Breast epithelium (tissue), 4 donors: ENCODE data around the gene TMEM238. TPM values are rescaled to one million over a fixed set of nuclear protein-coding genes. Genes with fewer than 3 reads are reported as not detected.

Source experiments
- DNase-seq, 2 donors: peaks; one replicate each; pipeline ENCODE4 v3.0.0-alpha.2; 2019; ENCODE audit warnings: low spot score in 2 of 2
- H3K27ac ChIP-seq, 2 donors: fragments of 200-600 bp; sonication (generic) in 1 of 2; one replicate each; pipeline ENCODE4 v1.5.1; 2016 to 2019; ENCODE audit warnings: mild to moderate bottlenecking in 1 of 2
- H3K27me3 ChIP-seq, 2 donors: fragments of 200-600 bp; sonication (generic) in 1 of 2; one replicate each; pipeline versions ENCODE4 v1.5.1 to v1.6.0; 2017 to 2019; ENCODE audit warnings: control low read depth in 1 of 2, mild to moderate bottlenecking in 1 of 2
- H3K36me3 ChIP-seq: fragments of 200-600 bp; one replicate; pipeline ENCODE4 v1.5.1; 2019
- H3K4me1 ChIP-seq, 2 donors: fragments of 200-600 bp; sonication (generic); one replicate each; pipeline ENCODE4 v1.5.1; 2016 to 2019; ENCODE audit warnings: control low read depth in 1 of 2
- H3K4me3 ChIP-seq, 3 donors: fragments of 200-600 bp; sonication (generic); 1 replicate in 2 of 3; 2 replicates in 1 of 3; pipeline ENCODE4 v1.5.1; 2016 to 2019; ENCODE audit warnings: mild to moderate bottlenecking in 3 of 3, moderate library complexity in 2 of 3
- H3K9me3 ChIP-seq, 2 donors: fragments of 200-600 bp; sonication (generic) in 1 of 2; one replicate each; pipeline ENCODE4 v1.5.1; 2016 to 2019; ENCODE audit warnings: control low read depth in 1 of 2
- CTCF ChIP-seq, 3 donors: fragments of 450-650 bp; IDR thresholded peaks; one replicate each; pipeline ENCODE4 v1.5.1; 2016 to 2017; ENCODE audit warnings: antibody characterized with exemption in 3 of 3, mild to moderate bottlenecking in 3 of 3, moderate library complexity in 3 of 3
- POLR2A ChIP-seq: fragments of 450-650 bp; IDR thresholded peaks from one replicate; pipeline ENCODE4 v1.6.1; 2016; ENCODE audit warnings: antibody characterized with exemption, mild to moderate bottlenecking, moderate library complexity
- POLR2AphosphoS5 ChIP-seq, 3 donors: sonication (generic); formaldehyde crosslinking; IDR thresholded peaks; one replicate each; pipeline ENCODE4 v1.6.1; 2017; ENCODE audit warnings: antibody characterized with exemption in 3 of 3
- intact Hi-C: fragments of 100-400 bp; cut with DNase I; formaldehyde crosslinking; loops from one replicate; pipeline ENCODE4 v1.15.1; 2023; ENCODE audit warnings: low total_unique reads
- total RNA-seq, 3 donors: library from RNA; depleted of rRNA; stranded (reverse); fragments of >200 nt; gene quantifications; one replicate each; pipeline ENCODE4 v1.1.0, GENCODE V29; 2016

Gene TMEM238
- total RNA-seq, 3 donors from 2014 or later: 4.5 to 12.7 (median 9.8) TPM

DNA sequence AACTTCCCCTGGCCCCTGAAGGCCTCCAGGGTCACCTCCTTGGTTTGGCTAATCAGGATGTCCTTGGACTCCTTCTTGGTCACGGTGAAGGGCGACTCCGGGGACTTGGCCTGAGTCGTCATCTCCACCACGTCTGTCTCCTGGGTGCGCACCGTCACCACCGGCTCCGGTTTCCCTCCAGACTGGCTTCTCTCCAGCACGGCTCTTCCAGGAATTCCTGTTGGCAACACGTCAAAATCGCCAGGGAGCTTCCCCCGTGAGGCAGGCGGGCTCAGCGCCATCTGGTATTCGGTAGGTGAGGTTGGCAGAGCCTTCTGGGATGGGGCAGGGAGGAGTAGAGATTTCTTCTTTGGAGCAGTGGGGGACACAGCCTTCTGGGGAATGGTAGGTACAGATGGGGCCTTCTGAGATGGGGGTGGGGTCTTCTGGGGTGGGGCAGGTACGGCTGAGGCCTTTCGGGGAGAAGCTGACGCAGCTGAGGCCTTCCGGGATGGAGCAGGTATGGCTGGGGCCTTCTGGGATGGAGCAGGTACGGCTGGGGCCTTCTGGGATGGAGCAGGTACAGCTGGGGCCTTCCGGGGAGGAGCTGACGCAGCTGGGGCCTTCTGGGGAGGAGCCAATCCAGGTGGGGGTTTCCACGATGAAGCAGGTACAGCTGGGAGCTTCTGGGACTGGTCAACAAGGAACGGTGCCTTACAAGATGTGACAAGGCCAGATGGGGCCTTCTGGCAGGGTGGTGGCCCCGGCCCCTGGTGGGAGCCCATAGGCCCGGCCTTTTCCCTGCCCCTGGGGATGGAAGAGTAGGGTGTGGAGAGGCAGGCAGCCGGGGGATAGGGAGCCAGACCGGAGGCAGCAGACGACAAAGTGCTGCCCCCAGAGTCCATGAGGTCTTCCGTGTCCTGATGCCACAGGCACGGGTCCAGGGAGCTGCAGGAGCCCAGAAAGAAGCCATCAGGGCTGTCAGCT lies 24.9 kb downstream of the TMEM238 start:
- H3K27ac ChIP-seq: no peak overlapping the region
- TF ChIP-seq POLR2AphosphoS5 (IDR thresholded peaks at IDR 0.05) (no peak), POLR2A (no peak)
- no peak overlapping the region for H3K4me3 ChIP-seq
- no peaks in the 10 kb centered on the region for H3K9me3 ChIP-seq
- H3K4me1 ChIP-seq: peaks cover 0 to 3% of the 10 kb centered on the region in 2 donors
- intact Hi-C loops: no loop called here
- H3K27me3 ChIP-seq: peaks cover 0 to 4% of the 10 kb centered on the region in 2 donors
- no peaks in the 10 kb centered on the region for H3K36me3 ChIP-seq
- no peak for DNase-seq

DNA sequence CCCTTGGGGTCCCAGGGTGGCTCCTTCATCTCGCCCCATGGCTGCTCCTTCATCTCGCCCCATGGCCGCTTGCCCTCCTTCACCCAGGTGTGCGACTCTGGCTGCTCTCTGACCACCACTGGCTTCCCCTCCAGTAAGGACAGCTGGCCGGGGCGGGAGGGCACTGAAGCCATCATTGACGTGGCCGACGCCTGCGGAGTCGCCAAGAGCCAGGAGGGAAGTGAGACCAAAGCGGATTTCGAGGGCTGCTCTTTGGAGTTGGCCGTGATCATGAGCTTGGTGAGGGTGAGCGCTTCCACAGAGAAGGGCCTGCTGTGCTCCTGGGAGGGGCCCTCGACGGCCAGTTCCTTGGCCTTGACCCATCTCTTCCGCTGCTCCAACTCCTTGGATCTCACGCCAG lies 25.6 kb downstream of the TMEM238 start:
- intact Hi-C loops: no loop called here
- DNase-seq: no peak
- H3K36me3 ChIP-seq: no peaks in the 10 kb centered on the region
- peaks cover 0 to 4% of the 10 kb centered on the region in 2 donors for H3K4me1 ChIP-seq
- peaks cover 0 to 9% of the 10 kb centered on the region in 2 donors for H3K27me3 ChIP-seq
- no peak overlapping the region for H3K4me3 ChIP-seq
- TF ChIP-seq POLR2A: no peak
- H3K27ac ChIP-seq: no peak overlapping the region
- no peaks in the 10 kb centered on the region for H3K9me3 ChIP-seq

DNA sequence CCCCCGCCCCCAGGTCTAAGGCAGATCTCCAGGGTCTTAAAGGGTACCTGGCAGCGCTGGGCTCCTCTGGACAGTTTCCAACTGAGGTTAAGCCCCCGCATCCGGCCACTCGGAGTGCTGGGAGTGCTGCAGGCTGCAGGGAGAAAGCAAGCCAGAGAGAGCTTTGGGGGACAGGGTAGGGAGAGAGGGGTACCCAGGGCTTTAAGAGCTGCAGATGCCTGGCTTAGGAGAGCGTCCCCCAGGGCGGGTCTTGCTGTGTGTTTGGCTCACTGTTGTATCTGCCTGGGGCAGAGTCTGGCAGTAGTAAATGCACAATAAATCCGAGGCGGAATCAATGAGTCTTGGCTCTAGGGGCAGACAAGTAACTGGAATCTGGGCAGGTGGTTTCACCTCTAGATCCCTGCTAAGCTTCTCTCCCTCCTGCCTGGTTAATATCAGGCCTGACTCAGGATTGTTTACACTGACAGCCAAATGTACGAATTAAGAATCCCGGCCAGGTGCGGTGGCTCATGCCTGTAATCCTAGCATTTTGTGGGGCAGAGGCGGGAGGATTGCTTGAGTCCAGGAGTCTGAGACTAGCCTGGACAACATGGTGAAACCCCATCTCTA lies 28.8 kb downstream of the TMEM238 start:
- no peak for TF ChIP-seq POLR2A
- no peak for TF ChIP-seq POLR2AphosphoS5 (IDR thresholded peaks at IDR 0.05)
- TF ChIP-seq CTCF (IDR thresholded peaks at IDR 0.05): no peak
- Histone ChIP-seq H3K4me3 (no peak overlapping the region), H3K27me3 (peaks cover 11 to 32% of the 10 kb centered on the region in 2 donors), H3K27ac (peak overlapping the region in 1 of 2 donors; percentile 6), H3K9me3 (no peaks in the 10 kb centered on the region), H3K4me1 (peaks cover 0 to 4% of the 10 kb centered on the region in 2 donors), H3K36me3 (no peaks in the 10 kb centered on the region)
- intact Hi-C loops: no loop called here
- no peak for DNase-seq

GRCh38 chr19:55354698-55355212 lies 29.3 kb downstream of the TMEM238 start, which contains the start of gene COX6B2:
TSS of gene COX6B2 (minus strand) at chr19:55354719. CDS start at chr19:55354521, 198 bp downstream.
- peaks cover 0 to 4% of the 10 kb centered on the region in 2 donors for H3K4me1 ChIP-seq
- intact Hi-C loops: no loop called here
- no peaks in the 10 kb centered on the region for H3K36me3 ChIP-seq
- H3K27me3 ChIP-seq: peaks cover 11 to 32% of the 10 kb centered on the region in 2 donors
- peak within 1 kb of the TSS; percentile 22 to 70 (median 50) for H3K4me3 ChIP-seq
- TF ChIP-seq POLR2A: no peak
- TF ChIP-seq POLR2AphosphoS5 (IDR thresholded peaks at IDR 0.05): no peak
- TF ChIP-seq CTCF (IDR thresholded peaks at IDR 0.05): no peak
- H3K27ac ChIP-seq: peak within 1 kb of the TSS in 1 of 2 donors; percentile 6
- no peaks in the 10 kb centered on the region for H3K9me3 ChIP-seq
- DNase-seq: no peak

DNA sequence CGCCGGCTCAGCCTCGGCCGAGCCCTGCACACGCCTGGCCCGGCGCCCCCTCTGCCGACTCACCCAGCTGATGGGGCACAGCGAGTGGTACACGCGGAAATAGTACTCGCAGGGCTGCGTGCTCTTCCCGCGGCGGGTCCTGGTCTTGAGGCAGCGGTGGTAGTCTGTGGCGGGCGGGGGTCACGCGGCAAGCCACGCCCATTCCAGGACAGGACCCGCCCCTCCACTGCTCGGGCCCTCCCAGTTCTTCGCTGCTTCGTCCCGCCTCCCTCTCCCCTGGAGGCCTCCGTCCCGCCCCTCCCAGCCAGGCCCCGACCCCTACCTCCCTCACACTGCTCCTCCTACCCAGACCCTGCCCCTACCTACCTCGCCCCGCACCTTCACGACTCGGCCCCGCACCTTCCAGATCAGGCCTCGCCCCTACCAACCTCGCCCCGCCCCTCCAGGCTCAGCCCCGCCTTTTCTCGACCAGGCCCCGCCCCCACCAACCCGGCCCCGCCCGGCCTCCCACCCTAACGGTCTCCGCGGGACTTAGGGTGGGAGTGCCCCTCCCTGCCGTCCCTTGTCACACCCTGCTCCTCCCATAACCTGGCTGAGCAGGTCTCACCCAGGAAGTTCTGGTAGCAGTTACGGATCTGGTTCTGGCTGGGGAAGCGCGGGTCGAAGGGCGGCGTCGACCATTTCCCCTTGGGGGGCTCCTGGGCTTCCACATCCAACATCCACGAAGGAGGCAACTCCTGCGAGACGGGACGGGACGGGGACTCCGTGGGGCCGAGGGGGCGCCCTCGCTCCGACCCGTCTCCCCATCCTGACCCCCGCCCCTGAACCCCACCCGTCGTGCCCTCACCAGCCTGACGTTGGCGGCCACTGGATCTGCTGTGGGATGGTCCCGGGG lies 30.0 kb downstream of the TMEM238 start:
- Histone ChIP-seq H3K27me3 (peaks cover 11 to 32% of the 10 kb centered on the region in 2 donors), H3K36me3 (no peaks in the 10 kb centered on the region), H3K4me3 (peak overlapping the region; percentile 22 to 70 (median 50)), H3K9me3 (no peaks in the 10 kb centered on the region), H3K4me1 (peaks cover 0 to 4% of the 10 kb centered on the region in 2 donors), H3K27ac (peak overlapping the region in 1 of 2 donors; percentile 6)
- intact Hi-C loops: no loop called here
- DNase-seq: peak in 1 of 2 donors; percentile 48
- TF ChIP-seq CTCF (IDR thresholded peaks at IDR 0.05) (no peak), POLR2AphosphoS5 (IDR thresholded peaks at IDR 0.05) (peak in 1 of 3 donors; percentile 24)
